HG02642 (cell line): ENCODE results near the gene PNPLA3.

Experiments
- ATAC-seq: cut with Tn5 transposase; IDR thresholded peaks from one replicate; pipeline ENCODE4 v1.9.1; 2021; ENCODE audit warnings: mild to moderate bottlenecking; ENCODE audit not compliant: unreplicated experiment, poor library complexity

The PNPLA3 gene

GRCh38 chr22:43921370-43921769, 2.2 kb upstream of the PNPLA3 start:
- ATAC-seq, result no peak

DNA sequence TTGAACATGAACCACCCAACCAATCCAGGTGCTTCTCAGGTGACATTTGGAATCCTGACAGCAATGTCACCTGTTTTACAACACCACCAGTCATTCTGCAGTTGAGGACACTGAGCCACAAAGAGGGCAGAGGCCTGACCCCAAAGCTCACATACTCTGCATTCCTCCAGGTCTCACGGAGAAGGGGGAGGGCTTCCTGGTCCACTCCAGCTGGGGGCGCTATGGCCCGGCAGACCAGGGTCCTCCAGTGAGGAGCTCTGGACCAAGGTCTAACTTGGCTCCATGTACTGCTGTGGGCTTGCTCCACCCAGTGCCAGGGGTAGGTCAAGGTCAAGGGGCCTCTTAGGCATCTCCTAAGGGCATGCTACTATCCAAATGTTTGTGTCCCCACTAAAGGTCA, 1.5 kb upstream of the PNPLA3 start:
- ATAC-seq, result no peak

GRCh38 chr22:43923191-43923590, 414 bp upstream of the PNPLA3 start:
- no peak for ATAC-seq

DNA sequence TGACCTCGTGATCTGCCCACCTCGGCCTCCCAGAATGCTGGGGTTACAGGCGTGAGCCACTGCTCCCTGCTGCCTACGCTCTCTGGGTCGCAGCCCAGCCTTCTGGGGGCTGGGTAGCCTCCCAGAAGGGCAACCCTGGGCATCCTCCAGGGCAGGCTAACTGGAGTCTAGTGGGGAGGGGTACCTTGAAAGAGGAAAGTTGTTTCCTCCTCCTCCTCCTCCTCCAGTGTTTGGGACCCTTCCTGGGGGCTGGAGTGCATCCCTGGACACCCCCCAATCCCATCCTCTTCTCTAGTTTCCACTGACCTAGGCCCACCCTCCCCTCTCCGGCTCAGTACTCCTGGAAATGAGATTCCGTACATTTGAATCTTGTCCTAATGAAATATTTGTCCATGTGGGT, 1.3 kb downstream of the PNPLA3 start:
- no peak for ATAC-seq

DNA sequence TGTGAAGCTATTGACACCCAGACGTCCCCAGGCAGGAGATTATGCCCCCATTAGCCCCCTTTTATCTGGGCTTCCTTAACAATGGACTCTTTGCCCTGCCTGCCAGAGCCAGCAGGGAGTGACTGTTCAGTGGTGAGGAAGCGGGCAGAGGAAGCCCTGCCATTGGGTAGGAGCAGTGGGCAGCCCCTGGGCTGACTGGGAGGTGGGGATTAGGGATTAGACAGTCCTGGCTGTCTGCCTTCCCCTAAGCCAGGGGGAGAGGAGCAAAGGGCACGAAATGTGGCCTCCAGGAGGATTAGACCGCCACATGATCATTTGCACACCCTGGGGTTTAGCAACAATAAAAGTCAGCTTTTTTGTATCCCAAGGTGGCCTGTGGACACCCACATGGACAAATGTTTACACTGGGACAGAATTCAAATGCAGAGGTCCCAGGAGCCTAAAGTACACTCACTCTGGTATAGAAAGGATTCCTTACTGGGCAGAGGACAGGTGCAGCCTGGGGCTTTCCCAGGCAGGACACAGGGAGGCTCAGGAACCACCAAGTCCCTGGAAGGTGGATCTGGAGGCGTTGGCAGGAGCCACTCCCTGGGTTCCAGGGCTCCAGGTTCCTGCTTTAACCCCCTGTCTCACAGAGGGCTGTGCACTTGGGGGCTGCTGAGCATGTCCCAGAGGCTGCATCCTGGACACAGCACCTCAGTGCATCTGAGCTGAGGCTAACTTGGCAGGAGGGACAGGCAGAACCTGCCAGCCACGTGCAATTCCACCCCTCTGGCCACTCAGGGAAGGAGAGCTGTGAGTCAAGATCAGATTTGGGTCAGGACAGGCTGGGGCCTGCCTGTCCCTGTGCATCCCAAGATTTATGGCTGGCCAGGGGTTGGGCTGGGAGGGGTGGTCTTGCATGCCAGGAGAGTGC, 2.1 kb downstream of the PNPLA3 start:
- no peak for ATAC-seq

DNA sequence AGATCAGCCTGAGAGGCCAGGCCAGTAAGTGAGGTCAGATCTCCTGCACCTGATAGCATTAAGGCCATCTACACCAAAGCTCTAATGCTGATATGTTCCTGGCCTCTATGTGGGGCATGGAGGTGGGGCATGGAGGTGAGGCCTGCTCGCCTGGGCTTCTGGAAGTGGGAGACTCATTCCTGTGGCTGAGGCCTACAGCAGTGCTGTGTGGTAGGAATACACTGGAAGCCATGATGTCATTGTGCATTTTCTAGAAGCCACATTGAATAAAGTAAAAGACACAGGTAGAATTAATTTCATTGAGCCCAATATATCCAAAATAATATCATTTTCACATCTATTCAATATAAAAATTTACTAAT, 2.7 kb downstream of the PNPLA3 start:
- ATAC-seq, result no peak

DNA sequence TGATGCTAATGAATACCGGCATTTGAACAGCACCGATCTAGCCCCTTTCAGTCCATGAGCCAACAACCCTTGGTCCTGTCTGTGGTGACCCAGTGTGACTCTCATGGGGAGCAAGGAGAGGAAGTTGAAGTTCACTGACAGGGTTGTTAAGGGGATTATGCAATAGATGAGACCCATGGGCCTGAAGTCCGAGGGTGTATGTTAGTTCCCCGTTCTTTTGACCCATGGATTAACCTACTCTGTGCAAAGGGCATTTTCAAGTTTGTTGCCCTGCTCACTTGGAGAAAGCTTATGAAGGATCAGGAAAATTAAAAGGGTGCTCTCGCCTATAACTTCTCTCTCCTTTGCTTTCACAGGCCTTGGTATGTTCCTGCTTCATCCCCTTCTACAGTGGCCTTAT, 4.9 kb downstream of the PNPLA3 start:
- no peak for ATAC-seq

DNA sequence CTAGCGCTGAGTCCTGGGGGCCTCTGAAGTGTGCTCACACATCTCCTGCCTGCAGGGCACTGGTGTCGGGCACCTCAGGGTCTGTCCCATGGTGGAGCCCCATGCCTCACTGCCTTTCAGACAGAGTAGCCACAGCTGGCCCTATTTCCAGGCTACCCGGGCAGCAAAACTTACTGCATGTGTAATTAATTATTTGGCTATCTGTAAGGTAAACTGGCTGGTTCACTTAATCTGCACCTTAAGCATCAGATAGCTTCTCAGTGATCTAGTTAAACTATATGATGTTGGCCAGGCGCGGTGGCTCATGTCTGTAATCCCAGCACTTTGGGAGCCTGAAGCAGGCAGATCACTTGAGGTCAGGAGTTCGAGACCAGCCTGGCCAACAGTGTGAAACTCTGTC, 5.3 kb downstream of the PNPLA3 start:
- no peak for ATAC-seq

DNA sequence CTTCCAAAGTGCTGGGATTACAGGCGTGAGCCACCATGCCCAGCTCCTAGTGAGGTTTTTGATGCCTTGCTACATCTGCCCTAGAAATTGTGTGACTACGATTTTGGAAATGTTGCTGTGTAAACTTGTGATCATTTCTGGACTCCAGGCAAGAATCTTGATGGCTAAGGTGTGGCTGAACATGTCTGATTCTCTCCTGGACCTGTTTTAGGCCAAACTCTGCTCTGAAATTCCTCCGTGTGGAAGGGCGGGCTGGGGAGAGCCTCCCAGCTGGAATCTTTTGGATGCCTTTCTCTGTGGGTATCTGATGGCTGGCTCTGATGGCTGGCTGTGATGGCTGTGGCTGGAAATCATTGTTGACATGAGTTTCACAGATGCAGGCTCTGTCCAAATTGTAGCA, 8.2 kb downstream of the PNPLA3 start:
- no peak for ATAC-seq

DNA sequence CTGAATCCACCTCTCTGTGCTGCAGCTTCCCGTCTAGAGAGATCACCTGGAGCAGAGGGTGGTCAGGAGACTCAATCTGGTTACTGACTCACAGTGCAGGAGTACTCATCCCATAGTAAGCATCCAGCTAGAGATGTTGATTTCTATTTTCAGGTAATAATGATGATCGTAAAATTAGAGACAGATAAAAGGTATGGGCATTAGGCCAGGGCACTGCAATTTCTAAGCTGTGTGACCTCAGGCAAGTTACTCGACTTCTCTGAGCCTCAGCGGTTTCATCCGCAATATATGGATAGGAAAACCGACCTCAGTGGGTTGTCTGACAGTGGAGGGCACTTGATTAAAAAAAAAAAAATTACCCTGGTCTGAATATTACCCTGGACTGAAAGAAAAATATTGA, 17.8 kb downstream of the PNPLA3 start:
- no peak for ATAC-seq

DNA sequence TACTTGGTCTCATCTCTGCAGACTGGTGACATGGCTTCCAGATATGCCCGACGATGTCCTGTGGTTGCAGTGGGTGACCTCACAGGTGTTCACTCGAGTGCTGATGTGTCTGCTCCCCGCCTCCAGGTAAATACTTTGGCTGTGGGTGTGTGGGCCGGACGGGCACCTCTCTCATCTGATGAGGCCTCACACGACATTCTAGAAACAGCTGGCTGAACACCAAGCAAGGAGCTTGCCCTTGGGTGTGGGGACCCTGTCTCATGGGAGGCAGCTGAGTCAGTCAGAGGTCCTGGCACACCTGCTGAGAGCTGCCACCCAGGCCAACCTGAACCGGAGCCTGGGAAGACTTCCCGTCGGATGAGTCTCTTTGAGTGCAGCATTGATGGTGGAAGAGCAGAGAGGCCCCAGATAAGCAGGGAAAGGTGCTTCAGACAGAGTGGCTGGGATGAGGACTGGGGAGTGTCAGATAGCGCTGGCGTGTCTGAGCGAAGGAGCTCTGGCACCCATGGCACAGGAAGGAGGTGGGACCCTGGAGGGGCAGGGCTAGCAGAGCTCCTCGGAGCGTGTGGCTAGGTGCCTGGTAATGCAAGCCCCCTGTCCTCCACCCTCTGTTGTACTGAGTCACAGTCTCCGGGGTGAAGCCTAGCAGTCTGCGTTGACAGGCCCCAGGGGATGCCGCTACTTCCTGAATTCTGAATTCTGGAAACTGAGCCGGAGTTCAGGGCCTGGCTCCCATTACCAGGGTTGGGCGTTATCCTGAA, 21.2 kb downstream of the PNPLA3 start:
- ATAC-seq, result no peak

DNA sequence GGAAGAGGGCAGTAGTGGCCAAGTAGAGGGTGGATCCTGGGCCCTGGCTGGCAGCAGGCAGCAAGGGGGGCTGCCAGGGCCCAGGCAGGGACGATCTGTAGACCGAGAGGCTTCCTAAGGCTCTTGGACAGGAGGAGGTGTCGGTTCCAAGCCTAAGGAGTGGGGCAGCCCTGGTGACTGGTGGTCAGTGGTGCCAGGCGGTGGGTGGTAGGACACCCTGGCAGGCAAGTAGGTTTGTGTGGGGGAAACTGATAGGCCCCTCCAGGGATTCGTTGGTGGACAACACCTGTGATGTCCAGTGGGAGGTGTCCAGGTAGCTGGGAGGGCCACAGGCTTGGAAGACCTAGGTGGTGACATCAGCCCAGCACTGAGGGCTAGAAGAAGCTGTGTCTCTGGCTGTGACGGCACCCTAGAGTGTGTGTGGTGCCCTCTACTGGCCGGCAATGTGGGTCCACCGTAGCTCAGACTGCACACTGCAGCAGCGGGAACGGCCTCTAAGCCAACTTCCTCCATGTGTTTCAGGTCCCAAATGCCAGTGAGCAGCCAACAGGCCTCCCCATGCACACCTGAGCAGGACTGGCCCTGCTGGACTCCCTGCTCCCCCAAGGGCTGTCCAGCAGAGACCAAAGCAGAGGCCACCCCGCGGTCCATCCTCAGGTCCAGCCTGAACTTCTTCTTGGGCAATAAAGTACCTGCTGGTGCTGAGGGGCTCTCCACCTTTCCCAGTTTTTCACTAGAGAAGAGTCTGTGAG, 22.2 kb downstream of the PNPLA3 start:
- no peak for ATAC-seq

- ATAC-seq, result no peak
These were observed 22.7 kb downstream of the PNPLA3 start for GRCh38 chr22:43946384-43946667.

- ATAC-seq, result no peak
These were observed 25.3 kb downstream of the PNPLA3 start for GRCh38 chr22:43948836-43949406.

DNA sequence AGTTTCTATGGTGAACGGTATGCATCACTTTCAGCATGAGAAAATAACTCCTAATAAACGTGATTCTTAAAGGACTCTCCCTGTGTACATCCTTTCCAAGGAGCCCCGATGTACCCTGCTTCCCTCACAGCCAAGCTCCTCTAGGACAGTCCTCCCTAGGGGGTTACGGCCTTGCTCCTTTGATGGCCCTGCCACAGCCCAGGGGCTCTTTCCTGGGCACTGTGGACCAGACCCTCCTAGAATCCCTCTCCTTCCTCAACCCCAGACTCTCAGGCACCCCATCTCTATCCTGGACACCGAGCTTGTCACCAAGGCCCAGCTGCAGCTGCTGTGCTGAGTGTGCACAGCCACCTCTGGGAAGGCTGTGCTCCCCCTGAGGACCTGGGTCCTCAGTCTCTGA, 27.8 kb downstream of the PNPLA3 start:
- ATAC-seq, result no peak

- ATAC-seq, result no peak
These were observed 28.4 kb downstream of the PNPLA3 start for GRCh38 chr22:43951966-43952365.

GRCh38 chr22:43953988-43954785, 30.6 kb downstream of the PNPLA3 start:
- no peak for ATAC-seq

GRCh38 chr22:43955040-43955882, 31.7 kb downstream of the PNPLA3 start, which contains the start of gene SAMM50:
SAMM50 (plus strand) TSS chr22:43955442; CDS start chr22:43955578, 136 bp downstream.
- ATAC-seq, result peak; percentile 93
